ENCODE results near the gene NLRP2B. TPM values are rescaled to one million over a fixed set of nuclear protein-coding genes. Genes with fewer than 3 reads are reported as not detected.

Gene NLRP2B
- total RNA-seq, 3 donors from 2014 or later (not counting 1 experiment from before 2014, with no cell fraction given): not detected

Other genes starting within 250 kb of the NLRP2B start
- 10 to 100 TPM; 16.2 to 18.0 (median 17.7) TPM for gene ZXDB, start 88.2 kb downstream of the NLRP2B start, total RNA-seq
- 10 to 100 TPM; 10.4 to 12.0 (median 10.9) TPM for gene ZXDA, start 230.2 kb upstream of the NLRP2B start, total RNA-seq

Measured in natural killer cell (primary cell).